Chondrocyte (in vitro differentiated cells): ENCODE results near the gene TEAD1. TPM values are rescaled to one million over a fixed set of nuclear protein-coding genes. Genes with fewer than 3 reads are reported as not detected.

Experiments used
- DNase-seq: peaks from one replicate; pipeline ENCODE4 v3.0.0; 2021; ENCODE audit warnings: mixed read lengths, low spot score
- H3K27ac Mint-ChIP-seq: one replicate; pipeline ENCODE4 v1.8.0; 2021; ENCODE audit warnings: mild to moderate bottlenecking, moderate library complexity, mixed read lengths; ENCODE audit not compliant: unreplicated experiment
- H3K27me3 Mint-ChIP-seq: 2 replicates; pipeline ENCODE4 v1.8.0; 2021; ENCODE audit warnings: low read depth, mixed read lengths
- H3K36me3 Mint-ChIP-seq: 2 replicates; pipeline ENCODE4 v1.8.0; 2021; ENCODE audit warnings: low read depth, mixed read lengths
- H3K4me1 Mint-ChIP-seq: 2 replicates; pipeline ENCODE4 v1.8.0; 2021; ENCODE audit warnings: low read depth, mild to moderate bottlenecking, mixed read lengths
- H3K4me3 Mint-ChIP-seq: one replicate; pipeline ENCODE4 v1.8.0; 2021; ENCODE audit warnings: mild to moderate bottlenecking, moderate library complexity, mixed read lengths; ENCODE audit not compliant: unreplicated experiment
- H3K9me3 Mint-ChIP-seq: 2 replicates; pipeline ENCODE4 v1.8.0; 2021; ENCODE audit warnings: low read depth, mixed read lengths
- total RNA-seq: library from RNA; stranded (reverse); gene quantifications from 3 replicates; pipeline ENCODE4 v1.2.1, GENCODE V29; 2021
- TF ChIP-seq, protein P1 (sequence below): fragments of 200-600 bp; sonication (generic); IDR thresholded peaks from 2 replicates; pipeline ENCODE4 v1.5.0; 2021; ENCODE audit warnings: antibody characterized with exemption, mild to moderate bottlenecking, moderate library complexity

TEAD1 gene
- total RNA-seq, 1 donor from 2014 or later: 137 TPM

DNA sequence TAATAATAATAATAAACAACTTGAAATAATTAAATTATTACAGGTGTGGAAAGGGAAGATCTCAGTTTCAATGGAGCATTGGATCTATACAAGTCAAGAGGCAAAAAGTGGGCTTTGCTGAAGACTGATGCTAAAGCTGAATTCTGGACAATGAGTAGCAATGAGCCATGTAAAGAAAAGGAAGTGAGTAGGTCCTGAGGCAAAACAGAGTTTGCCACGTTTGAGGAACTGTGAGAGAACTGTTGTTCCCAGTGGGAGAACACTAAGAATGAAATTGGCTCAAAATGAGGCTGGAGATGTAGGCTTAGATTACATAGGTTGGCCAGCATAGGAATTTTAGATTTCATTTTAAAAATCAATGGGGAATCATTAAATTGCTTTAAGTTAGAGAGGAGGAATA is 33.9 kb upstream of the TEAD1 start:
- H3K9me3 Mint-ChIP-seq: no peaks in the 10 kb centered on the region
- no peak for DNase-seq
- H3K4me1 Mint-ChIP-seq: peaks cover 16% of the 10 kb centered on the region

DNA sequence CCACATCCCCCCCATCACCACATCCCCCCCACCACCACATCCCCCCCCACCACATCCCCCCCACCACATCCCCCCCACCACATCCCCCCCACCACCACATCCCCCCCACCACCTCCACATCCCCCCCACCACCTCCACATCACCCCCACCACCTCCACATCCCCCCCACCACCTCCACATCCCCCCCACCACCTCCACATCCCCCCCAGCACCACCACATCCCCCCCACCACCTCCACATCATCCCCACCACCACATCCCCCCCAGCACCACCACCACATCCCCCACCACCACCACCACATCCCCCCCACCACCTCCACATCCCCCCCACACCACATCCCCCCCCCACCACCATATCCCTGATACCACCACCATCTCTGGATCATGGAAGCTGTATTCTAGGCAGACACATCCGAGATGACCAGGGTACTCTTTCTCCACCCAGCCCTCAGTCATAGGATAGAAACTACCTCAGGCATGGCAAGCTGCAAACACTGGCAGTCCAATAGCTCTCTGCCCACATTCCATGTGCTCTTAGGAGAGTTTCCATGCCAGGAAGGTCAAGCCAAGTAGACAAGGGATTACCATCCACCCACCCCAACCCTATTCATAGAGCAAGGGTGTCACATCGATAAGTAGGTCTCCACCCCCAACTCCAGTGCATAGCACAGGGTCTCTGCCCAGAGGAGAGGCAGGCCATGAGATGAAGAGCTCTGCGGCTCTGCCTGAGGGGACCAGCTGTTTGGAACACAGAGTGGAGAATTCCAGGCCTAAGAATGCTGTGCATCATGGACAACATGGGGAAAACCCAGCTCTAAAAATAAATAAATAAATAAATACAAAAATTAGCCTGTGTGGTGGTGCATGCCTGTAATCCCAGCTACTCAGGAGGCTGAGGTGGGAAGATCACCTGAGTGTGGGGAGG is 33.0 kb upstream of the TEAD1 start:
- H3K27ac Mint-ChIP-seq: peak overlapping the region; percentile 56
- no peak for DNase-seq
- H3K4me3 Mint-ChIP-seq: no peak overlapping the region
- TF ChIP-seq, protein P1, sequence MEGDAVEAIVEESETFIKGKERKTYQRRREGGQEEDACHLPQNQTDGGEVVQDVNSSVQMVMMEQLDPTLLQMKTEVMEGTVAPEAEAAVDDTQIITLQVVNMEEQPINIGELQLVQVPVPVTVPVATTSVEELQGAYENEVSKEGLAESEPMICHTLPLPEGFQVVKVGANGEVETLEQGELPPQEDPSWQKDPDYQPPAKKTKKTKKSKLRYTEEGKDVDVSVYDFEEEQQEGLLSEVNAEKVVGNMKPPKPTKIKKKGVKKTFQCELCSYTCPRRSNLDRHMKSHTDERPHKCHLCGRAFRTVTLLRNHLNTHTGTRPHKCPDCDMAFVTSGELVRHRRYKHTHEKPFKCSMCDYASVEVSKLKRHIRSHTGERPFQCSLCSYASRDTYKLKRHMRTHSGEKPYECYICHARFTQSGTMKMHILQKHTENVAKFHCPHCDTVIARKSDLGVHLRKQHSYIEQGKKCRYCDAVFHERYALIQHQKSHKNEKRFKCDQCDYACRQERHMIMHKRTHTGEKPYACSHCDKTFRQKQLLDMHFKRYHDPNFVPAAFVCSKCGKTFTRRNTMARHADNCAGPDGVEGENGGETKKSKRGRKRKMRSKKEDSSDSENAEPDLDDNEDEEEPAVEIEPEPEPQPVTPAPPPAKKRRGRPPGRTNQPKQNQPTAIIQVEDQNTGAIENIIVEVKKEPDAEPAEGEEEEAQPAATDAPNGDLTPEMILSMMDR: no peak
- H3K27me3 Mint-ChIP-seq: no peaks in the 10 kb centered on the region
- H3K9me3 Mint-ChIP-seq: no peaks in the 10 kb centered on the region
- peaks cover 16% of the 10 kb centered on the region for H3K4me1 Mint-ChIP-seq
- H3K36me3 Mint-ChIP-seq: no peaks in the 10 kb centered on the region

More for the DNA sequence above, 33.9 kb upstream of the TEAD1 start:
- TF ChIP-seq, protein P1: no peak
- H3K27me3 Mint-ChIP-seq: no peaks in the 10 kb centered on the region
- H3K27ac Mint-ChIP-seq: no peak overlapping the region
- no peak overlapping the region for H3K4me3 Mint-ChIP-seq
- H3K36me3 Mint-ChIP-seq: no peaks in the 10 kb centered on the region

DNA sequence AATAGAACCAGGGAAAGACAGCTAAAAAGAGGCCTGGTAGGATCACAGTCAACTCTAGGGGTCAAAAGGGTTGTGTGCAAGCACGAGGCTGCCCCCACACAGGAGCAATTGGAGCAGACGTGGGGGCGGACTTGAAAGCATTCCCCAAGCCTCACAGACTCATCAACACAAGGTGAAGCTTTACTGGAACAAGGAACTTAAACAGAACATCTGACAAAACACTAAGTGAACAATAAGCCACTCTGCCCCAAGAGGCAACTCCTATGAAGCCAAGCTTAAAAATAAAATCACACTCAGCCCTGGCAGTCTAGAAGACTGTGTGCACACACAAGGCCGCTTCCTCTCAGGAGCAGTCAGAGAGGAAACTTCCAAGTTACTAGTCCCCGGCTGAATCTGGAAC is 32.2 kb upstream of the TEAD1 start:
- H3K4me3 Mint-ChIP-seq: no peak overlapping the region
- no peaks in the 10 kb centered on the region for H3K36me3 Mint-ChIP-seq
- no peak for DNase-seq
- peaks cover 16% of the 10 kb centered on the region for H3K4me1 Mint-ChIP-seq
- H3K27me3 Mint-ChIP-seq: no peaks in the 10 kb centered on the region
- TF ChIP-seq, protein P1: no peak
- H3K9me3 Mint-ChIP-seq: peaks cover 3% of the 10 kb centered on the region
- H3K27ac Mint-ChIP-seq: peak overlapping the region; percentile 56

DNA sequence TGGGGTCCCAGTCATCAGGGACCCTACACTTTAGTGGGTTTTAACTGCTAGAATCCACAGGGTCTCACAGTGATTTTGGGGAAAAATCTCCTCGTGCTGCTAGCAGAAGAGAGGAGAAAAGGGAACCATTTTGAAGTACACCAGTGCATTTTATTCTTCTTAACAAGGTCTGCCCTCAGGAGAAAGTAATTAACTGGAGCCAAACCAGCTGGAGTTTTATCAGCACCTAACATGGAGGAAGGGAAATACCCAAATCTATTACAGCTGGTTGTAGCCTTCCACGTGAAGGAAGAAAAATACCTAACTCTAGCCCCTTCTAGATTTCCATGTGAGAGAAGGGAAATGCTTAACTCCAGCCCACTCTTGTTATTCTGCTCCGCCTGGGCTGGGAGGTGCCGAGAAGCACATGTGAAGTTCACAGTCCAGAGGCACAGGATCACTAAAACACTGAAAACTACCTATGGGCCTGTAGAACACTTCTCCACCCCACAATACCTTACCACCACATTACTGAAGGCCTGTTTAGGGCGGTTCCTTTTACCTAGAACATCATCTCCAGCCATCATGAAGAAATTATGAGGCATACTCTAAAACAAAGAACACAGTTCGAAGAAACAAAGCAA is 31.3 kb upstream of the TEAD1 start:
- H3K4me3 Mint-ChIP-seq: no peak overlapping the region
- peak overlapping the region; percentile 3 for H3K27ac Mint-ChIP-seq
- no peaks in the 10 kb centered on the region for H3K36me3 Mint-ChIP-seq
- DNase-seq: no peak
- TF ChIP-seq, protein P1: no peak
- no peaks in the 10 kb centered on the region for H3K27me3 Mint-ChIP-seq
- peaks cover 16% of the 10 kb centered on the region for H3K4me1 Mint-ChIP-seq
- peaks cover 3% of the 10 kb centered on the region for H3K9me3 Mint-ChIP-seq

DNA sequence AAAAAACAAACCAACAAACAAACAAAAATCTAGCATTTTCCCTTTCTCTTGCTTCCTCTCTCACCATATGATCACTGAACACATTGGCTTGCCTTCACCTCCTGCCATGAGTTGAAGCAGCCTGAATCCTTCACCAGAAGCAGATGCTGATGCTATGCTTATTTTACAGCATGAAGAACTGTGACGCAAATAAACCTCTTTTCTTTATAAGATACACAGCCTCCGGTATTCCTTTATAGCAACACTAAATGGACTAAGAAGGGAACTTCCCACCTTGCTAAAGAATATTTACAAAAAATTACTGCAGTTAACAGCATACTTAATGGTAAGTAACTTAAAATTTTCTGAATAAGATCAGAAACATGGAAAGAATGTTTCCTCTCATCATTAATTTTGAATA is 27.7 kb upstream of the TEAD1 start:
- TF ChIP-seq, protein P1: no peak
- Mint-ChIP-seq H3K9me3 (peaks cover 6% of the 10 kb centered on the region), H3K4me1 (peaks cover 9% of the 10 kb centered on the region), H3K4me3 (no peak overlapping the region), H3K27ac (no peak overlapping the region), H3K27me3 (no peaks in the 10 kb centered on the region), H3K36me3 (no peaks in the 10 kb centered on the region)
- no peak for DNase-seq
